WERI-Rb-1 (cell line): ENCODE results near the gene KDM4D.
"Not testable (repeated sequence)": the region's sequence is repeated elsewhere in the genome, so short reads cannot be mapped to it uniquely, and the experiment has no call there.

Experiments
- DNase-seq: peaks from one replicate; pipeline ENCODE4 v3.0.0-alpha.2; 2020
- H3K27ac ChIP-seq: fragments of 250-450 bp; sonication (Bioruptor Pico); 2 replicates; pipeline ENCODE4 v1.5.1; 2020; ENCODE audit warnings: mild to moderate bottlenecking, moderate library complexity
- H3K27me3 ChIP-seq: fragments of 250-450 bp; sonication (Bioruptor Pico); 2 replicates; pipeline ENCODE4 v1.5.1; 2021; ENCODE audit warnings: mild to moderate bottlenecking, low read depth, moderate library complexity; ENCODE audit not compliant: insufficient read depth, severe bottlenecking
- H3K36me3 ChIP-seq: fragments of 250-450 bp; sonication (Bioruptor Pico); 2 replicates; pipeline ENCODE4 v1.5.1; 2020; ENCODE audit warnings: mild to moderate bottlenecking, moderate library complexity
- H3K4me3 ChIP-seq: 2 replicates; pipeline ENCODE4 v1.5.1; 2011; ENCODE audit warnings: low read depth, mild to moderate bottlenecking, control low read depth, low read length
- H3K9me3 ChIP-seq: fragments of 250-450 bp; sonication (Bioruptor Pico); 2 replicates; pipeline ENCODE4 v1.5.1; 2021; ENCODE audit warnings: mild to moderate bottlenecking, moderate library complexity; ENCODE audit not compliant: severe bottlenecking
- CTCF ChIP-seq: IDR thresholded peaks from 2 replicates; pipeline ENCODE4 v1.5.1; 2011; ENCODE audit warnings: low read depth, mild to moderate bottlenecking, control low read depth, inconsistent platforms, low read length

The KDM4D gene

GRCh38 chr11:95005642-95006041 lies 32.1 kb downstream of the KDM4D start:
- peaks cover 4% of the 10 kb centered on the region for H3K9me3 ChIP-seq
- H3K36me3 ChIP-seq: no peaks in the 10 kb centered on the region
- DNase-seq: no peak
- H3K27me3 ChIP-seq: no peaks in the 10 kb centered on the region
- no peak for TF ChIP-seq CTCF
- no peak overlapping the region for H3K27ac ChIP-seq
- H3K4me3 ChIP-seq: no peak overlapping the region

GRCh38 chr11:95011376-95011775 lies 37.9 kb downstream of the KDM4D start:
- H3K27ac ChIP-seq: no peak overlapping the region
- H3K9me3 ChIP-seq: peaks cover 4% of the 10 kb centered on the region
- no peak overlapping the region for H3K4me3 ChIP-seq
- DNase-seq: no peak
- H3K36me3 ChIP-seq: no peaks in the 10 kb centered on the region
- no peaks in the 10 kb centered on the region for H3K27me3 ChIP-seq
- no peak for TF ChIP-seq CTCF

- Histone ChIP-seq H3K27me3 (no peaks in the 10 kb centered on the region), H3K36me3 (no peaks in the 10 kb centered on the region), H3K9me3 (no peaks in the 10 kb centered on the region), H3K4me3 (no peak overlapping the region), H3K27ac (no peak overlapping the region)
- no peak for TF ChIP-seq CTCF
- DNase-seq: no peak
Observed at GRCh38 chr11:95014184-95014821, 40.8 kb downstream of the KDM4D start.

GRCh38 chr11:95016139-95016538 lies 42.6 kb downstream of the KDM4D start:
- DNase-seq: no peak
- Histone ChIP-seq H3K9me3 (no peaks in the 10 kb centered on the region), H3K4me3 (no peak overlapping the region), H3K36me3 (no peaks in the 10 kb centered on the region), H3K27me3 (no peaks in the 10 kb centered on the region), H3K27ac (no peak overlapping the region)
- no peak for TF ChIP-seq CTCF

- H3K9me3 ChIP-seq, H3K36me3 ChIP-seq, H3K4me3 ChIP-seq, H3K27ac ChIP-seq, DNase-seq, H3K27me3 ChIP-seq: not testable (repeated sequence)
Observed at GRCh38 chr11:95021468-95021867, 48.0 kb downstream of the KDM4D start.

- Histone ChIP-seq H3K4me3 (no peak within 1 kb of the TSS), H3K9me3 (peaks cover 5% of the 10 kb centered on the region), H3K27me3 (no peaks in the 10 kb centered on the region), H3K36me3 (no peaks in the 10 kb centered on the region), H3K27ac (no peak within 1 kb of the TSS)
- no peak for TF ChIP-seq CTCF
- DNase-seq: no peak
Observed at GRCh38 chr11:95024958-95025357, 51.4 kb downstream of the KDM4D start, which contains the start of gene KDM4E. Gene KDM4E (plus strand): TSS chr11:95025258. CDS start chr11:95025558, 300 bp downstream.

- H3K27me3 ChIP-seq, H3K27ac ChIP-seq, H3K4me3 ChIP-seq, DNase-seq, H3K36me3 ChIP-seq, H3K9me3 ChIP-seq: not testable (repeated sequence)
Observed at GRCh38 chr11:95025594-95025993, 52.1 kb downstream of the KDM4D start.
